Measurements from ENCODE around the gene MYO7B. TPM values are rescaled to one million over a fixed set of nuclear protein-coding genes. Genes with fewer than 3 reads are reported as not detected.

Gene MYO7B
- total RNA-seq, 1 donor from 2014 or later = 0.04 TPM

- no peak overlapping the region for H3K4me3 Mint-ChIP-seq
- H3K9me3 Mint-ChIP-seq = no peaks in the 10 kb centered on the region
- DNase-seq (ENCODE audit: low spot score in 2 of 2, unreplicated experiment in 2 of 2) = no peak
- no peaks in the 10 kb centered on the region for H3K27me3 Mint-ChIP-seq (ENCODE audit: low read depth)
- no peak for TF ChIP-seq CTCF (IDR thresholded peaks at IDR 0.05; ENCODE audit: unreplicated experiment)
- H3K36me3 Mint-ChIP-seq = no peaks in the 10 kb centered on the region
- H3K4me1 Mint-ChIP-seq = peaks cover 7% of the 10 kb centered on the region
- H3K27ac Mint-ChIP-seq = no peak overlapping the region
Observed at GRCh38 chr2:127634066-127634617, 98.7 kb downstream of the MYO7B start.

GRCh38 chr2:127634626-127635379 lies 99.3 kb downstream of the MYO7B start:
- no peak for DNase-seq (ENCODE audit: low spot score in 2 of 2, unreplicated experiment in 2 of 2)
- H3K4me3 Mint-ChIP-seq = no peak overlapping the region
- no peak overlapping the region for H3K27ac Mint-ChIP-seq
- no peaks in the 10 kb centered on the region for H3K27me3 Mint-ChIP-seq (ENCODE audit: low read depth)
- TF ChIP-seq CTCF (IDR thresholded peaks at IDR 0.05; ENCODE audit: unreplicated experiment) = no peak
- peaks cover 7% of the 10 kb centered on the region for H3K4me1 Mint-ChIP-seq
- no peaks in the 10 kb centered on the region for H3K9me3 Mint-ChIP-seq
- H3K36me3 Mint-ChIP-seq = no peaks in the 10 kb centered on the region

- Mint-ChIP-seq H3K36me3 (no peaks in the 10 kb centered on the region), H3K4me3 (no peak overlapping the region), H3K27me3 (ENCODE audit: low read depth) (no peaks in the 10 kb centered on the region), H3K4me1 (peaks cover 7% of the 10 kb centered on the region), H3K9me3 (no peaks in the 10 kb centered on the region), H3K27ac (no peak overlapping the region)
- no peak for DNase-seq (ENCODE audit: low spot score in 2 of 2, unreplicated experiment in 2 of 2)
- no peak for TF ChIP-seq CTCF (IDR thresholded peaks at IDR 0.05; ENCODE audit: unreplicated experiment)
Observed at GRCh38 chr2:127635380-127636237, 100.1 kb downstream of the MYO7B start.

GRCh38 chr2:127636248-127637235 lies 101.1 kb downstream of the MYO7B start:
- Mint-ChIP-seq H3K36me3 (no peaks in the 10 kb centered on the region), H3K4me1 (peaks cover 7% of the 10 kb centered on the region), H3K4me3 (no peak overlapping the region), H3K27ac (peak overlapping the region; percentile 77), H3K9me3 (no peaks in the 10 kb centered on the region), H3K27me3 (ENCODE audit: low read depth) (no peaks in the 10 kb centered on the region)
- TF ChIP-seq CTCF (IDR thresholded peaks at IDR 0.05; ENCODE audit: unreplicated experiment) = no peak
- no peak for DNase-seq (ENCODE audit: low spot score in 2 of 2, unreplicated experiment in 2 of 2)

GRCh38 chr2:127637236-127637630 lies 101.8 kb downstream of the MYO7B start:
- Mint-ChIP-seq H3K27me3 (ENCODE audit: low read depth) (no peaks in the 10 kb centered on the region), H3K4me1 (peaks cover 7% of the 10 kb centered on the region), H3K36me3 (no peaks in the 10 kb centered on the region), H3K9me3 (no peaks in the 10 kb centered on the region), H3K4me3 (no peak overlapping the region), H3K27ac (peak overlapping the region; percentile 25)
- DNase-seq (ENCODE audit: low spot score in 2 of 2, unreplicated experiment in 2 of 2) = no peak
- no peak for TF ChIP-seq CTCF (IDR thresholded peaks at IDR 0.05; ENCODE audit: unreplicated experiment)

All from mesothelial cell of epicardium (in vitro differentiated cells).